K562 (cell line): ENCODE data around the gene MFAP3L. TPM values are rescaled to one million over a fixed set of nuclear protein-coding genes. Genes with fewer than 3 reads are reported as not detected.

ENCODE experiments used
- ATAC-seq: fragments of 200-7000 bp; cut with Tn5 transposase; 3 replicates; pipeline ENCODE4 v1.9.1; 2020; ENCODE audit warnings: moderate library complexity
- BruUV-seq: library from RNA; stranded (reverse); fragments of 400-500 nt; replicated peaks from 2 replicates; lab custom pipeline; 2021; lab: Mats Ljungman, UMichigan
- CTCF ChIA-PET: fragments of 300-600 bp; formaldehyde crosslinking; extraction: SDS; loops from one replicate; lab custom pipeline; 2021; ENCODE audit warnings: low intra/inter-chr PET ratio; lab: Yijun Ruan, JAX
- POLR2A ChIA-PET: fragments of 300-600, 350-650 bp; sonication (Branson Sonifier 250); formaldehyde crosslinking; extraction: SDS; loops from one replicate; lab custom pipeline; 2021; ENCODE audit warnings: antibody characterized with exemption, inconsistent platforms; lab: Yijun Ruan, JAX
- DNase-seq, 4 experiments: peaks; one replicate each; pipeline versions ENCODE4 v3.0.0 to v3.0.0-alpha.2; 2011 to 2018; ENCODE audit warnings: low spot score in 3 of 4, mixed read lengths in 3 of 4; ENCODE audit errors: extremely low read depth in 1 of 4
- FAIRE-seq: peaks from 2 replicates; lab custom pipeline; 2011; peaks lifted over from hg19 to GRCh38; lab: Jason Lieb, UNC
- H2AFZ ChIP-seq: 2 replicates; pipeline ENCODE4 v1.6.0; 2011; ENCODE audit warnings: low read depth, low read length, control low read depth, inconsistent platforms
- H3K27ac ChIP-seq: fragments of 200-600 bp; 3 replicates; pipeline ENCODE4 v1.8.0; 2011; ENCODE audit warnings: low read depth, mild to moderate bottlenecking, control low read depth, inconsistent platforms, low read length, moderate library complexity, mixed read lengths; ENCODE audit errors: extremely low read depth
- H3K27me3 ChIP-seq, 2 experiments: fragments of 300-600 bp in 1 of 2; 2 replicates in 1 of 2; 3 replicates in 1 of 2; pipeline versions ENCODE4 v1.6.0 to v1.8.0; 2011; ENCODE audit warnings: inconsistent platforms in 2 of 2, low read length in 2 of 2, mild to moderate bottlenecking in 1 of 2, mixed read lengths in 1 of 2, moderate library complexity in 1 of 2; ENCODE audit not compliant: control insufficient read depth in 2 of 2, insufficient read depth in 2 of 2
- H3K36me3 ChIP-seq: fragments of 300-600 bp; 3 replicates; pipeline ENCODE4 v1.8.0; 2011; ENCODE audit warnings: mild to moderate bottlenecking, low read length, inconsistent platforms; ENCODE audit not compliant: control insufficient read depth, insufficient read depth
- H3K4me1 ChIP-seq, 2 experiments: fragments of 200-600 bp in 1 of 2; replicated peaks in 1 of 2; 2 replicates in 1 of 2; 3 replicates in 1 of 2; pipeline versions ENCODE4 v1.5.1 to v1.8.0; 2011; ENCODE audit warnings: inconsistent platforms in 2 of 2, low read length in 2 of 2, mild to moderate bottlenecking in 1 of 2, mixed read lengths in 1 of 2, moderate library complexity in 1 of 2; ENCODE audit not compliant: control insufficient read depth in 2 of 2, insufficient read depth in 2 of 2
- H3K4me2 ChIP-seq: 2 replicates; pipeline ENCODE4 v1.6.1; 2011; ENCODE audit warnings: low read length, control low read depth, inconsistent platforms, mixed read lengths; ENCODE audit not compliant: insufficient read depth
- H3K4me3 ChIP-seq: fragments of 200-600 bp; sonication (generic), shearing (Covaris generic); 2 replicates; pipeline ENCODE4 v1.5.1; 2016; ENCODE audit warnings: control low read depth, inconsistent platforms
- H3K79me2 ChIP-seq: fragments of 200-600 bp; 3 replicates; pipeline ENCODE4 v1.8.0; 2011; ENCODE audit warnings: low read length, inconsistent platforms; ENCODE audit not compliant: control insufficient read depth, insufficient read depth
- H3K9ac ChIP-seq, 2 experiments: 2 replicates each; pipeline versions ENCODE4 v1.6.0 to v1.6.1; 2011; ENCODE audit warnings: low read depth in 2 of 2, low read length in 2 of 2, control low read depth in 1 of 2, inconsistent platforms in 1 of 2, mild to moderate bottlenecking in 1 of 2, mixed read lengths in 1 of 2; ENCODE audit not compliant: insufficient read depth in 1 of 2
- H3K9me1 ChIP-seq: one replicate; pipeline ENCODE4 v1.6.0; 2011; ENCODE audit warnings: inconsistent platforms, mild to moderate bottlenecking, low read length, moderate library complexity; ENCODE audit not compliant: control insufficient read depth, insufficient read depth
- H3K9me3 ChIP-seq: replicated peaks from 2 replicates; pipeline ENCODE4 v1.5.1; 2011; ENCODE audit warnings: low read depth, low read length, inconsistent platforms; ENCODE audit not compliant: control insufficient read depth, insufficient read depth
- H4K20me1 ChIP-seq: replicated peaks from 2 replicates; pipeline ENCODE4 v1.6.1; 2011; ENCODE audit warnings: low read length, inconsistent platforms, mixed read lengths; ENCODE audit not compliant: control insufficient read depth, insufficient read depth
- CTBP1 ChIP-seq: fragments of 450-650 bp; IDR thresholded peaks from 2 replicates; pipeline ENCODE4 v1.6.1; 2016; ENCODE audit warnings: borderline replicate concordance
- GTF2E2 ChIP-seq: fragments of 200-800 bp; sonication (Bioruptor generic); IDR thresholded peaks from 2 replicates; pipeline ENCODE4 v1.6.1; 2016; ENCODE audit warnings: missing genetic modification characterization, missing compliant biosample characterization
- KLF13 ChIP-seq: fragments of 450-650 bp; IDR thresholded peaks from 2 replicates; pipeline ENCODE4 v1.6.1; 2016; ENCODE audit warnings: missing genetic modification characterization, low read depth, mild to moderate bottlenecking, missing compliant biosample characterization, moderate library complexity, borderline replicate concordance
- MBD1 ChIP-seq: fragments of 250-450 bp; sonication (Bioruptor Pico); IDR thresholded peaks from 2 replicates; pipeline ENCODE4 v1.8.0; 2022; ENCODE audit warnings: inconsistent platforms
- SNRNP70 ChIP-seq: fragments of 200-400 bp; formaldehyde crosslinking; optimal IDR thresholded peaks from 2 replicates; pipeline ENCODE3; 2017; ENCODE audit warnings: low read depth, low read length
- ZNF395 ChIP-seq: fragments of 200-800 bp; sonication (Bioruptor generic); IDR thresholded peaks from 2 replicates; pipeline ENCODE4 v1.6.1; 2017; ENCODE audit warnings: missing genetic modification characterization, missing compliant biosample characterization
- WGBS: fragments of 100-300 bp; shearing (Covaris generic); methylation state at CpG from one replicate; pipeline ENCODE4 v1.1.6; 2016; ENCODE audit warnings: low coverage, mixed read lengths; ENCODE audit not compliant: insufficient coverage; ENCODE audit errors: missing lambda C conversion rate; 5-methylcytosine and 5-hydroxymethylcytosine counted together
- in situ Hi-C: fragments of 300-500 bp; cut with MboI; formaldehyde crosslinking; loops from 4 replicates; pipeline ENCODE4 v1.15.0; 2018; ENCODE audit warnings: inconsistent platforms, mixed read lengths
- intact Hi-C: fragments of 100-400 bp; cut with micrococcal nuclease; formaldehyde crosslinking; loops from 2 replicates; pipeline ENCODE4 v1.14.2; 2022
- polyA plus RNA-seq, 8 experiments: library from polyadenylated mRNA; depleted of rRNA in 4 of 8; stranded (reverse) in 5 of 8; unstranded in 3 of 8; fragments of >200 nt; fragmentation: Nextera tagmentation in 2 of 8; fragmentation: Illumina TruSeq in 1 of 8; extraction: Ambion mirVana in 2 of 8; extraction: Trizol in 1 of 8; gene quantifications; 2 replicates each; pipeline versions ENCODE4 v1.2.1 to v1.2.3, GENCODE V29; 2011 to 2014; ENCODE audit warnings: inconsistent platforms in 1 of 8, missing spikeins in 1 of 8
- total RNA-seq, 7 experiments: library from RNA; depleted of rRNA in 6 of 7; stranded (reverse); fragments of >200 nt in 6 of 7; fragmentation: Illumina TruSeq in 2 of 7; extraction: Trizol in 2 of 7; gene quantifications; 2 replicates each; pipeline versions ENCODE4 v1.2.1 to v1.2.3, GENCODE V29; 2011 to 2021; ENCODE audit warnings: low replicate concordance in 1 of 7

The MFAP3L gene
- total and polyA plus RNA-seq, 9 of the 15 experiments (the other 6 are each of a cell fraction or from before 2014, with no cell fraction given): 0.06 to 0.25 (median 0.20) TPM; not detected in 3

DNA sequence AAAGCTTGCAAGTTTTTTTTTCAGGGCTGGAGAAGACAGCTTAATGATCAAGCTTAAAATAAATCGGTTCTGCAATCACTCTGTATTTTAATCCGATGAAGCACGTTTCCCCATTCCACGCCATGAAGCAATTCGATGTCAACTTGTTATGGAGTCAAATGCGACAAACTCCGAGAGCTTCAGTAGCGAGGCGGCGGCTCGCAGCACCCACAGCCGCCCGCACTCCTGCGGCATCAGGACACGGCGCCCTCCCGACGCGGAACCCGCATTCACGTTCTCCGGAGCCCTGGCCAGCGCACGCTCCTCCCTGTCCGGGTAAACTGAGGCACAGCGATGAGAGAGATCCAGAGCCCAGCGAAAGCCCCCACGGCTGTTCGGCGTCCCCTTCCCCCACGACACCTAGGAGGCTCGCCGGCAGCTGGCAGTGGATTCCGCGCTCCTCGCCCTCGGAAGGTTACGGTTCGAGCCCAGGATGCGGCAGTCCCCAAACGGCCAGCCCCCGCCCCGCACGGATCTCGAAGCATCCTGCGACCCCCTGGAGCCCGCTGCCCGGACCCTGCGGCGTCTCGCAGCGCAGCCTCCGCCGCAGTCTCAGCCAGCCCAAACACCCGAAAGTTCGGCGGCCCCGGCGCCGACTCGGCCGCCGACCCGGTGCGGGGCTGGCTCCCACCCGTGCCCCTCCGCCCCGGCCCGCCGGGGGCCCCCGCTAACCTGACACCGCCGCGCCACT, 507 bp downstream of the MFAP3L start:
- no peak for TF ChIP-seq CTBP1
- TF ChIP-seq KLF13 (tag): no peak
- TF ChIP-seq GTF2E2 (tag): no peak
- no peak for TF ChIP-seq SNRNP70
- TF ChIP-seq ZNF395: no peak
- 0 out of 2 replicates have a peak, but pooled peaks have one; percentile 29 for TF ChIP-seq MBD1 (CRISPR knock-in tag)
- peaks cover 3 to 20% of the 10 kb centered on the region in 2 experiments; a peak in 3 of 5 replicates for H3K4me1 ChIP-seq
- H3K79me2 ChIP-seq: no peaks in the 10 kb centered on the region
- H3K9me1 ChIP-seq: no peaks in the 10 kb centered on the region
- peak overlapping the region in 1 of 2 experiments; percentile 63; a peak in 2 of 4 replicates for H3K9ac ChIP-seq
- WGBS: 67% methylated on average over 32 of the region's 74 CpGs
- POLR2A ChIA-PET: no interaction called here
- no peak overlapping the region for H2AFZ ChIP-seq
- H3K36me3 ChIP-seq: no peaks in the 10 kb centered on the region
- H4K20me1 ChIP-seq: no peaks in the 10 kb centered on the region
- intact Hi-C loops: loop anchor here (2.0 to 5.0 kb wide), 2 partner anchors 19 to 213 kb away; no protein-coding TSS in a partner anchor
- DNase-seq (no peak), FAIRE-seq (no peak), ATAC-seq (no peak)
- CTCF ChIA-PET: no interaction called here
- no TSS peak for BruUV-seq
- no peak overlapping the region for H3K27ac ChIP-seq
- no peak overlapping the region for H3K4me2 ChIP-seq
- H3K27me3 ChIP-seq: peaks cover 3 to 5% of the 10 kb centered on the region in 2 experiments; a peak in 4 of 5 replicates
- peak overlapping the region; percentile 83 for H3K4me3 ChIP-seq
- in situ Hi-C loops: loop anchor here (25.0 kb wide), 1 partner anchor 413 kb away; the partner anchor contains the start of genes CLCN3 and NEK1
- no peaks in the 10 kb centered on the region for H3K9me3 ChIP-seq
